ENCODE data around the gene RBFOX2. TPM values are rescaled to one million over a fixed set of nuclear protein-coding genes. Genes with fewer than 3 reads are reported as not detected.
A peak's percentile ranks its signal among the peaks of the same experiment; 100 is the strongest.

Gene RBFOX2
- total RNA-seq, 2 donors from 2014 or later: 104 to 120 TPM

DNA sequence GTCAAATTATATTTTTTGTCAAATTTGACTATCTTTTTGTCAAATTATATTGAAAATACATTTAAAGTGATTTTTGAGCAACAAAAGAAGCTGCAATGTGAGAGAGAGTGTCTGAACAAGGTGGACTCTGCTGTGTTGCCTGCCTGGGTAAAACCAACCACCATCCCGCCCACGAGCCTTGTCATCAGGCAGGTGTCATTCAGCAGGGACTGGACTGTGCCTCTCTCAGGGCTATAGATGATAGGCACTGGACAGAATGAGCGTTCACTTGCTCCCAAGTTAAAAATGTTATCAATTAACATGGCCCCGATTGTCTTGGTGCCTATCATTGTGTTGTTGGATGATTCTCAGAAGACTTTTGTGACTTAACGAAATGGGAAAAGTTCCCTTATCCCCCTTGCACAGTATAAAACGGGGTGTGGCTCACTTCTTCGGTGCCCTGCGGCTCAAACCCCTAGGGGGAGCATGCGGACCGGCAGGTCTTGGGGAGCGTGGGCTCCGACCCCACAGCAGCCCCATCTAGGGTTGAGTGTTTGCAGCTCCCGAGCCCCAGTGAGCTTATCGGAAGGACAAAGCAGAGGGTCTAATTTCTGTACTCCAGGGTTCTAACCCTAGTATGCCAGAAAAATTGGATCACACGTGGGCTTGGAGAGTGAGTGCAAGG is 309.3 kb downstream of the RBFOX2 start:
- Histone ChIP-seq H3K4me3 (ENCODE audit: low read length) (no peak overlapping the region), H3K4me1 (ENCODE audit: control insufficient read depth, insufficient read depth, low read length) (no peaks in the 10 kb centered on the region), H3K27ac (ENCODE audit: low read depth, low read length) (no peak overlapping the region), H3K27me3 (ENCODE audit: control insufficient read depth, insufficient read depth, low read length, poor library complexity, severe bottlenecking) (no peaks in the 10 kb centered on the region), H3K9me3 (ENCODE audit: control insufficient read depth, low read length) (peaks cover 5% of the 10 kb centered on the region), H3K36me3 (ENCODE audit: control insufficient read depth, insufficient read depth, low read length) (no peaks in the 10 kb centered on the region), H3K9ac (ENCODE audit: extremely low read depth, low read length, poor library complexity, severe bottlenecking) (no peak overlapping the region)
- Mint-ChIP-seq H3K4me1 (no peaks in the 10 kb centered on the region), H3K27me3 (ENCODE audit: insufficient read depth) (no peaks in the 10 kb centered on the region), H3K36me3 (ENCODE audit: low read depth) (no peaks in the 10 kb centered on the region), H3K4me3 (no peak overlapping the region), H3K27ac (no peak overlapping the region), H3K9me3 (peaks cover 9% of the 10 kb centered on the region)
- WGBS, 2 experiments (ENCODE audit: insufficient coverage in 1 of 2, insufficient read length in 1 of 2): 82 to 88% methylated on average over 15 of the region's 15 CpGs
- DNase-seq: no peak
- TF ChIP-seq, protein P1, sequence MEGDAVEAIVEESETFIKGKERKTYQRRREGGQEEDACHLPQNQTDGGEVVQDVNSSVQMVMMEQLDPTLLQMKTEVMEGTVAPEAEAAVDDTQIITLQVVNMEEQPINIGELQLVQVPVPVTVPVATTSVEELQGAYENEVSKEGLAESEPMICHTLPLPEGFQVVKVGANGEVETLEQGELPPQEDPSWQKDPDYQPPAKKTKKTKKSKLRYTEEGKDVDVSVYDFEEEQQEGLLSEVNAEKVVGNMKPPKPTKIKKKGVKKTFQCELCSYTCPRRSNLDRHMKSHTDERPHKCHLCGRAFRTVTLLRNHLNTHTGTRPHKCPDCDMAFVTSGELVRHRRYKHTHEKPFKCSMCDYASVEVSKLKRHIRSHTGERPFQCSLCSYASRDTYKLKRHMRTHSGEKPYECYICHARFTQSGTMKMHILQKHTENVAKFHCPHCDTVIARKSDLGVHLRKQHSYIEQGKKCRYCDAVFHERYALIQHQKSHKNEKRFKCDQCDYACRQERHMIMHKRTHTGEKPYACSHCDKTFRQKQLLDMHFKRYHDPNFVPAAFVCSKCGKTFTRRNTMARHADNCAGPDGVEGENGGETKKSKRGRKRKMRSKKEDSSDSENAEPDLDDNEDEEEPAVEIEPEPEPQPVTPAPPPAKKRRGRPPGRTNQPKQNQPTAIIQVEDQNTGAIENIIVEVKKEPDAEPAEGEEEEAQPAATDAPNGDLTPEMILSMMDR (conservative IDR thresholded peaks at IDR 0.05): peak; percentile 45

DNA sequence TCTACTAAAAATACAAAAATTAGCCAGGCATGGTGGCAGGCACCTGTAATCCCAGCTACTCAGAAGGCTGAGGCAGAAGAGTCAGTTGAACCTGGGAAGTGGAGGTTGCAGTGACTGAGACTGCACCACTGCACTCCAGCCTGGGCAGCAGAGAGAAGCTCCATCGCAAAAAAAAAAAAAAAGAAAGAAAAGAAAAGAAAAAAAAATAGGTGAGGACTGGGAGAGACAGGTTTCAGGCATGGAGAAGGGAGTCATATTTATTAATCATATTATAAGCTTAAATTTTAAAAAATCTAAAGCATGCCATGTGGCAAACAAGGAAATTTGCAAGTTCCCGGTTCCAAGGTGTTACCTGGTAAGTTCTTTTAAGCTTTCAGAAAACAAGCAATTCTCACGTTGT is 311.1 kb downstream of the RBFOX2 start, which contains the start of gene APOL5:
APOL5 (plus strand) TSS at position 301 of the 400 bp plus-strand sequence; CDS start at position 301, 0 bp downstream.
- no peaks in the 10 kb centered on the region for H3K27me3 ChIP-seq (ENCODE audit: control insufficient read depth, insufficient read depth, low read length, poor library complexity, severe bottlenecking)
- Mint-ChIP-seq H3K36me3 (ENCODE audit: low read depth) (no peaks in the 10 kb centered on the region), H3K27ac (no peak within 1 kb of the TSS), H3K4me1 (no peaks in the 10 kb centered on the region), H3K4me3 (no peak within 1 kb of the TSS), H3K27me3 (ENCODE audit: insufficient read depth) (no peaks in the 10 kb centered on the region), H3K9me3 (peaks cover 18% of the 10 kb centered on the region)
- DNase-seq: no peak
- no peaks in the 10 kb centered on the region for H3K36me3 ChIP-seq (ENCODE audit: control insufficient read depth, insufficient read depth, low read length)
- WGBS, 2 experiments (ENCODE audit: insufficient coverage in 1 of 2, insufficient read length in 1 of 2): 86 to 93% methylated on average over 2 to 3 of the region's 3 CpGs
- no peak within 1 kb of the TSS for H3K27ac ChIP-seq (ENCODE audit: low read depth, low read length)
- TF ChIP-seq, protein P1 (conservative IDR thresholded peaks at IDR 0.05): no peak
- H3K9ac ChIP-seq (ENCODE audit: extremely low read depth, low read length, poor library complexity, severe bottlenecking): no peak within 1 kb of the TSS
- no peak within 1 kb of the TSS for H3K4me3 ChIP-seq (ENCODE audit: low read length)
- no peaks in the 10 kb centered on the region for H3K4me1 ChIP-seq (ENCODE audit: control insufficient read depth, insufficient read depth, low read length)
- H3K9me3 ChIP-seq (ENCODE audit: control insufficient read depth, low read length): peaks cover 5% of the 10 kb centered on the region

DNA sequence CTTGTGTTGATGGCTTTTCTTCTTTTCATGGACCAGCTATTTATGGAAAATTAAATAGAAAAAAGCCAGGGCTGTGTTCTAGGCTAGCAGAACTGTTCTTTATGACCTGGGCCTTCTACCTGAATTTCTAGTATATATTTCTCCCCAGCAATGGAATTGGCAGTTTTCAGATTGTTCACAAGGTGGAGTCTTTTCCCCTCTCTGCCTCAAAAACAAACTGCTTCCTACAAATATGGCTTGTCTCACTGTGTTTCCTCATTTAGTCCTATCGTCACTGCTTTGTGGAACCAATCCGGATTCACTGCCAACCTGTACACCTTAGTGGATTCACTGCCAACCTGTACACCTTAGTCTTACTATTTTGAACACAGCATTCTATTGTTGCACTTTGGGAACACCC is 316.0 kb downstream of the RBFOX2 start:
- Histone ChIP-seq H3K4me3 (ENCODE audit: low read length) (no peak overlapping the region), H3K27ac (ENCODE audit: low read depth, low read length) (no peak overlapping the region), H3K9me3 (ENCODE audit: control insufficient read depth, low read length) (no peaks in the 10 kb centered on the region), H3K36me3 (ENCODE audit: control insufficient read depth, insufficient read depth, low read length) (no peaks in the 10 kb centered on the region), H3K4me1 (ENCODE audit: control insufficient read depth, insufficient read depth, low read length) (no peaks in the 10 kb centered on the region), H3K27me3 (ENCODE audit: control insufficient read depth, insufficient read depth, low read length, poor library complexity, severe bottlenecking) (no peaks in the 10 kb centered on the region), H3K9ac (ENCODE audit: extremely low read depth, low read length, poor library complexity, severe bottlenecking) (no peak overlapping the region)
- H3K27ac Mint-ChIP-seq: no peak overlapping the region
- no peaks in the 10 kb centered on the region for H3K36me3 Mint-ChIP-seq (ENCODE audit: low read depth)
- H3K9me3 Mint-ChIP-seq: peaks cover 9% of the 10 kb centered on the region
- no peaks in the 10 kb centered on the region for H3K27me3 Mint-ChIP-seq (ENCODE audit: insufficient read depth)
- TF ChIP-seq, protein P1 (conservative IDR thresholded peaks at IDR 0.05): peak; percentile 48
- no peaks in the 10 kb centered on the region for H3K4me1 Mint-ChIP-seq
- no peak for DNase-seq
- WGBS, 2 experiments (ENCODE audit: insufficient coverage in 1 of 2, insufficient read length in 1 of 2): 86 to 88% methylated on average over 2 of the region's 2 CpGs
- H3K4me3 Mint-ChIP-seq: no peak overlapping the region
